ENCODE data around the gene MRPL10.

GRCh38 chr17:47837401-47838039 lies 6.2 kb upstream of the MRPL10 start:
- TF ChIP-seq CTCF (IDR thresholded peaks at IDR 0.05; ENCODE audit: low read length) (no peak), EZH2phosphoT487 (IDR thresholded peaks at IDR 0.05; ENCODE audit: low read length) (no peak), EZH2 (optimal IDR thresholded peaks at IDR 0.05; ENCODE audit: low read depth, low read length) (no peak)

Data from MM.1S (cell line).